GM18511 (cell line): Measurements from ENCODE around the gene VAMP5.
"Not testable (repeated sequence)": the region's sequence is repeated elsewhere in the genome, so short reads cannot be mapped to it uniquely, and the experiment has no call there.

Experiments used
- ATAC-seq: cut with Tn5 transposase; IDR thresholded peaks from one replicate; pipeline ENCODE4 v1.9.1; 2021; ENCODE audit warnings: mild to moderate bottlenecking, moderate library complexity; ENCODE audit not compliant: unreplicated experiment

Gene VAMP5

GRCh38 chr2:85599468-85600234, 15.4 kb downstream of the VAMP5 start:
- no peak for ATAC-seq

DNA sequence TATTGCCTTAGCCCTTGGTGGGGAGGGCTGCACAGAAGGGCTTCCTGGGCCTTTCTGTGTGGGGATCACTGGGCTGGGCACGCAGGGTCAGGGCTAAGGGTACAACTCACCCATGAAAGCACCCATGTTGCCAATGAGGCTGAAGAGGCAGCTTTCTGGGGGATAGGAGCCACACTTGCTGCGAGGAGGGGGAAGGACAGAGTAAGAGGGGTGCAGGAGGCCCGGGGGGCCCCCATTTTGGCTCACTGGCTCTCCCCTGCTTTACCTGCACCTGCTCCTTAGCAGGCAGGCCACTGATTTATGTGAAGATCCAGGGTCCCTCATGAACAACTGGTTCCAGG, 16.0 kb downstream of the VAMP5 start:
- no peak for ATAC-seq

GRCh38 chr2:85600951-85601770, 16.9 kb downstream of the VAMP5 start:
- no peak for ATAC-seq

- peak; percentile 52 for ATAC-seq
These were observed 17.7 kb downstream of the VAMP5 start for GRCh38 chr2:85601771-85602475.

DNA sequence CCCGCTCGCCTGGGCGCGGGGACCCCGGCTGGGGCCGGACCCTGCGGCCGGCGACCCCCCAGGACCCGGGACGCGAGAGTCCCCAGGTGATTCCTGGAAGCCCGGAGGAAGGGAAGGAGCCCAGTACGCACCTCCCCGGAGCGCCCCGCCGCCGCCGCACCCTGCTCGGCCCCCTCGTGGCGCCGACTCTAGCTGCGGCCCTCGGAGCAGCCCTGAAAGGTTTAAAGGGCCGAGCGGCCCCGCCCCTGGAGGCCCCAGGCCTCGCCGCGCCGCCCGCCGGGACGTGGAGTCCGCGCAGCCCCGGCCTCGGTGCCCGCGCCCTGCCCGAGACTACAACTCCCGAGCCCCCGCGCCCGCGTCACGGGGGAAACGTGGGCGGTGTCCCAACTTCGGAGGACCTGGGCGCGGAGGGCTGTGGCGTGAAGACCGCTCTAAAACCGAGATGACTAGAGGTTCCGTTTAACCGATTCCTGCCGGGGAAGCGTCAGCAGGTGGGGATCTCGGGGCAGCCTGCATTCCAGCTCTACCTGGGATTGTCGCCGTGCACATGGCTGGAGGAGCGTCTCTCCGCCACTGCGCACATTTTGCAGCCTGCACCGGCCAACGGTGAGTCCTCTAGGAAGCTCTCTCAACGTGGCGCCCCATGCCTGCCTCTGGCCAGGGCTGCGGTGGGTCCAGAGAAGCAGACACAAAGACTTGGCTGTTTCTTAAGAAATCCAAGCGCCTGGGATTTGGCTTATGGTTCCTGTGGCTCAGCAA, 18.4 kb downstream of the VAMP5 start, which contains the start of gene TMEM150A:
Gene TMEM150A (minus strand): TSS at position 223 of the 759 bp plus-strand sequence. CDS start 750 bp downstream, outside the sequence.
- ATAC-seq: peak; percentile 97

- not testable (repeated sequence) for ATAC-seq
These were observed 19.9 kb downstream of the VAMP5 start for GRCh38 chr2:85604133-85604444.

- no peak for ATAC-seq
These were observed 20.5 kb downstream of the VAMP5 start for GRCh38 chr2:85604568-85605339.

DNA sequence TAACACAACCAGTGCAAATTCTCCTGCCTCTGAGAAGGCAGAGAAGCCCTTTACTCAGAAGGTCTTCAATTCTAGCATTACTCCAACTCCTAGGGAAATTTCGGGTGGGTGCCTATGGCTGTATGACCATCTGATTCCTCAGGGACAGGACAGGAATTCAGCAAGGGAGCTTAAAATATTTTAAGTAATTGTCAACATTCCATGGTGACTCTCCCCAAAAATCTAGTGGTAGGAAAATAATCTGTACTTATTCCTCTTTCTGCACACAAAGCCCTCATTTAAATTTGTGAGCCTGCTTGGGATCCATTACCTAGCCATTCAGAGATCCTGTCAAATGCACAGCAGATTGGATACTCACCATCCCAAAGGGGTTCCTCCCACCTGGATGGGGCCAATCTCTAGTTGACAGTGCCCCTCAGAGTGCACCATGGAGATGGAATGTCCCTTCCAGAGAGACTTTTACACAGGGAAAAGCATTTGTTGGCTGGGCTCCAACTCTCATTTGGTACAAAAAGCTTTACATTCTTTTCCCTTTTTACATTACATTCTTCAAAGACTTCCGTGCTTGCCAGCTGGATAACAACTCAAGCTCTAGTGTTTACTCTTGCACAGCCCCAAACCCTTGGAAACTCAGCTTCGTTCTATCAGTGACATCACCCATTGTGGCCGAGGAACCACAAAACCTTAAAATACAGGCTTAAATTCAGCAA, 21.3 kb downstream of the VAMP5 start:
- no peak for ATAC-seq

DNA sequence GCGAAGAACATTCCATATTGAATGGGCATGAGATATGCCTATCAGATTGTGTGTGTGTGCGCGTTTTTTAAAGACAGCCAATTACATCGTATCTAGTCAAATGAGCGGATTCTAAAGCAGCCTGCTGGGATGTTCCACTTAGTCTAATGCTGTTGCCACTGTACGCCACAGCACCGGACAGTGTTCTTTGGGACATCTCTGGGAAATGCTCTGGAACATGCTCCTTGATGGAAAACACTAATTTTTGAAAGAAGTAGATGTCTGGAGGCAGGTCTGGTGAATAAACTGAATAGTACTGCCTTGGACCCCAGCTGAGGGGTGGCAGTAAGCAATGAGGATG, 21.9 kb downstream of the VAMP5 start:
- ATAC-seq: no peak

GRCh38 chr2:85607268-85608215, 23.3 kb downstream of the VAMP5 start:
- ATAC-seq: no peak

DNA sequence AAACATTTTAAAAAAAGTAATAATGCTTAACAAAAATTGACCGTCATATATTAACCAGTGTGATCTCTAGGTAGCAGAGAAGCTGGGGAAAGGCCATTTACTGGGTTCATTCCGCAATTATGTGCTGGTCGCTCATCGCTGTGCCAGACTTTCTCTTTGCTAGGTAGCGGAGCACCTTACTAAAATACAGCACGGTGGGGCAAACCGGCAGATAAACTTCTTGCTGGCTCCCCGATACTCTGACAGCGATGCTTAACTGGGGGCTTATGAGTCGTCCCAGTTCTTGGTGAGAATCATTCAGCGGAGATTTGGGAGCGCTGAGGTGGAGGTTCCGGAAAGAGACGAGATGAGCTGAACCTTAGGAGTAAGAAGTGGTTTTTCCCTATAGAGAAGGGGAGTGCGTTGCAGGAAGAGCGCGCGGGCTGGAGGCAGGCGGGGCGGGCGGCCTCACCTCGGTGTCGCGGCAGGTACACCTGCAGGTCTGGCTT, 27.0 kb downstream of the VAMP5 start:
- ATAC-seq: no peak

GRCh38 chr2:85611705-85612587, 27.7 kb downstream of the VAMP5 start, which contains the start of gene C2orf68:
TSS of gene C2orf68 (minus strand) at chr2:85612066. CDS start at chr2:85611984, 82 bp downstream.
- ATAC-seq: peak; percentile 81

DNA sequence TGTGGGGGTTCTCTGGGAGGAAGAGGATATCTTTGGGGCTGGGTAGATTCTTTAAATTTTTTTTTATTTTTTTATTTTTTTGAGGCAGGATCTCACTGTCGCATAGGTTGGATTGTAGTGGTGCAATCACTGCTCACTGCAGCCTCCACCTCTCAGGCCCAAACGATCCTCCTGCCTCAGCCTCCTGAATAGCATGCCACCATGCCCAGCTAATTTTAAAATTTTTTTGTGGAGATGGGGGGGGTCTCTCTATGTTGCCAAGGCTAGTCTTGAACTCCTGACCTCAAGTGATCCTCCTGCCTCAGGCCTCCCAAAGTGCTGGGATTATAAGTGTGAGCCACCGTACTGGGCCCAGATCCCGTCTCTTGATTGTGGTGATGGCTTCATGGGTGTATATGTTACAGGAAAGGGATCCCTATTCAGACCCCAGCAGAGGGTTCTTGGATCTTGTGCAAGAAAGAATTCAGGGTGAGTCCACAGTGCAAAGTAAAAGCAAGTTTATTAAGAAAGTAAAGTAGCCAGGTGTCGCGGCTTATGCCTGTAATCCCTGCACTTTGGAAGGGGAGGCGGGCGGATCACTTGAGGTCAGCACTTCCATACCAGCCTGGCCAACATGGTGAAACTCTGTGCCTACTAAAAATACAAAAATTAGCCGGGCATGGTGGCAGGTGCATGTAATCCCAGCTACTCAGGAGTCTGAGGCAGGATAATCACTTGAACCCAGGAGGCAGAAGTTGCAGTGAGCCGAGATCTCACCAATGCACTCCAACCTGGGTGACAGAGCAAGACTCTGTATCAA, 29.7 kb downstream of the VAMP5 start:
- no peak for ATAC-seq

GRCh38 chr2:85614757-85615156, 30.5 kb downstream of the VAMP5 start:
- not testable (repeated sequence) for ATAC-seq

DNA sequence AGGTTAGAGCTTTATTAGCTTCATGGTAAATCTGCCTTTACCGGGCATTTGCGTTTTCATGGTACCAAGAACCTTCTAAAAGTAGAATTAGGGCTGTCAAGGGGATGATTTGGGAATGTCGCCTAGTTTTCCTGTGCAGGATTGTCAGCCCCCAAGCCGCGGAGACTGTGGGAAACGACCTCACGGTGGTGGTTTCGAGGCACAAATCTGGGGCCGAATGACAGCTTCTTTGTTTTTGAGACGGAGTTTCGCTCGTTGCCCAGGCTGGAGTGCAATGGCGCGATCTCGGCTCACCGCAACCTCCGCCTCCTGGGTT, 31.1 kb downstream of the VAMP5 start:
- ATAC-seq: no peak

- not testable (repeated sequence) for ATAC-seq
These were observed 33.5 kb downstream of the VAMP5 start for GRCh38 chr2:85617723-85618122.

GRCh38 chr2:85619617-85620016, 35.4 kb downstream of the VAMP5 start:
- no peak for ATAC-seq
